Trophoblast cell (in vitro differentiated cells and primary cell): Measurements from ENCODE around the gene THSD4.
"Not testable (repeated sequence)": the region's sequence is repeated elsewhere in the genome, so short reads cannot be mapped to it uniquely, and the experiment has no call there.

Experiments
- DNase-seq, 2 donors: peaks; one replicate each; pipeline ENCODE4 v3.0.0-alpha.2; 2016
- H2AFZ ChIP-seq: 2 replicates; pipeline ENCODE4 v1.6.1; 2013; ENCODE audit warnings: low read length, moderate library complexity, mild to moderate bottlenecking; ENCODE audit not compliant: insufficient read depth, poor library complexity
- H2AK5ac ChIP-seq: 2 replicates; pipeline ENCODE4 v1.6.1; 2013; ENCODE audit warnings: mild to moderate bottlenecking, low read length
- H2BK120ac ChIP-seq: 2 replicates; pipeline ENCODE4 v1.6.1; 2013; ENCODE audit warnings: low read length, mild to moderate bottlenecking, moderate library complexity; ENCODE audit not compliant: insufficient read depth, poor library complexity
- H2BK12ac ChIP-seq: 2 replicates; pipeline ENCODE4 v1.6.1; 2013; ENCODE audit warnings: mild to moderate bottlenecking, low read length, moderate library complexity
- H2BK5ac ChIP-seq: 2 replicates; pipeline ENCODE4 v1.6.1; 2013; ENCODE audit warnings: low read length, low read depth, moderate library complexity, mild to moderate bottlenecking; ENCODE audit not compliant: poor library complexity
- H3K14ac ChIP-seq: 2 replicates; pipeline ENCODE4 v1.6.1; 2013; ENCODE audit warnings: mild to moderate bottlenecking, low read length
- H3K18ac ChIP-seq: 2 replicates; pipeline ENCODE4 v1.6.1; 2013; ENCODE audit warnings: mild to moderate bottlenecking, low read length
- H3K23ac ChIP-seq: 2 replicates; pipeline ENCODE4 v1.6.1; 2013; ENCODE audit warnings: low read length
- H3K27ac ChIP-seq: 2 replicates; pipeline ENCODE4 v1.5.1; 2013; ENCODE audit warnings: low read depth, mild to moderate bottlenecking, inconsistent platforms, low read length, moderate library complexity
- H3K27me3 ChIP-seq: 2 replicates; pipeline ENCODE4 v1.6.1; 2013; ENCODE audit warnings: inconsistent platforms, mild to moderate bottlenecking, low read length, moderate library complexity; ENCODE audit not compliant: insufficient read depth
- H3K36me3 ChIP-seq, 2 experiments: 1 replicate in 1 of 2; 2 replicates in 1 of 2; pipeline ENCODE4 v1.6.1; 2013; ENCODE audit warnings: low read length in 2 of 2, mild to moderate bottlenecking in 2 of 2, moderate library complexity in 1 of 2; ENCODE audit not compliant: insufficient read depth in 2 of 2, control insufficient read depth in 1 of 2
- H3K4ac ChIP-seq: 2 replicates; pipeline ENCODE4 v1.6.1; 2013; ENCODE audit warnings: low read depth, mild to moderate bottlenecking, low read length, moderate library complexity
- H3K4me1 ChIP-seq, 2 experiments: 1 replicate in 1 of 2; 2 replicates in 1 of 2; pipeline ENCODE4 v1.6.1; 2013; ENCODE audit warnings: low read length in 2 of 2, mild to moderate bottlenecking in 2 of 2, moderate library complexity in 1 of 2; ENCODE audit not compliant: insufficient read depth in 2 of 2, control insufficient read depth in 1 of 2
- H3K4me2 ChIP-seq: 2 replicates; pipeline ENCODE4 v1.6.1; 2013; ENCODE audit warnings: inconsistent platforms, mild to moderate bottlenecking, low read length, moderate library complexity
- H3K4me3 ChIP-seq: 2 replicates; pipeline ENCODE4 v1.5.1; 2013; ENCODE audit warnings: mild to moderate bottlenecking, low read depth, low read length, inconsistent platforms
- H3K79me1 ChIP-seq: one replicate; pipeline ENCODE4 v1.6.1; 2013; ENCODE audit warnings: low read length
- H3K79me2 ChIP-seq: 2 replicates; pipeline ENCODE4 v1.6.1; 2013; ENCODE audit warnings: low read length, mild to moderate bottlenecking; ENCODE audit not compliant: control insufficient read depth, insufficient read depth, poor library complexity
- H3K9ac ChIP-seq: 2 replicates; pipeline ENCODE4 v1.6.1; 2013; ENCODE audit warnings: mild to moderate bottlenecking, low read length
- H3K9me3 ChIP-seq: 2 replicates; pipeline ENCODE4 v1.6.1; 2013; ENCODE audit warnings: low read depth, mild to moderate bottlenecking, control low read depth, inconsistent platforms, low read length; ENCODE audit not compliant: insufficient read depth
- H4K12ac ChIP-seq: 2 replicates; pipeline ENCODE4 v1.6.1; 2013; ENCODE audit warnings: low read depth, mild to moderate bottlenecking, low read length, moderate library complexity
- H4K8ac ChIP-seq: 2 replicates; pipeline ENCODE4 v1.6.1; 2013; ENCODE audit warnings: low read depth, mild to moderate bottlenecking, low read length, moderate library complexity
- H4K91ac ChIP-seq: one replicate; pipeline ENCODE4 v1.6.1; 2013; ENCODE audit warnings: low read depth, mild to moderate bottlenecking, low read length, moderate library complexity
- WGBS: extraction: QIAGEN DNeasy Blood & Tissue Kit; methylation state at CpG from one replicate; pipeline ENCODE4 v1.1.7; 2013; ENCODE audit warnings: missing lambda C conversion rate; ENCODE audit not compliant: insufficient read length, insufficient coverage; ENCODE audit errors: extremely low coverage; 5-methylcytosine and 5-hydroxymethylcytosine counted together

Gene THSD4

DNA sequence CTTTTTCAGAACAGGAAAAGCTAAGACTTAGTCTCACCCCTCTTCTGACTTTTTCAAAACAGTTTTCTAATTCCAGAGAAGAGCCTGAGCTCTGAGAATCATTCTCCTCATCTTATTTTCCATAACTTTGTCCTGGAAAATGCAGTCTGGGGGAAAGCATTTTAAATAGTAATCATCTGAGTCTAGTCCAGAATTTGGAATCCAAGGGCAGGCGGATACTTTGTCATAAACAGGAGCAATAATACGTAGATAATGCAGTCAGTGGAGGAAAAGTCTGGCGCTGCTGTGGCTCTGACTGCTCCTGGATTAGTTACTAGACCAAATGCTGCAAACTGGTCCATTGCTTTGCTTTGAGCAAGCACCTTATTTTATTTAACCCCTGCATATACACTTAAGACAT is 285.0 kb downstream of the THSD4 start:
- H2BK120ac ChIP-seq, result no peak overlapping the region
- no peak overlapping the region for H4K8ac ChIP-seq
- no peaks in the 10 kb centered on the region for H3K36me3 ChIP-seq
- H2BK5ac ChIP-seq, result no peak overlapping the region
- no peak overlapping the region for H2AK5ac ChIP-seq
- H3K9ac ChIP-seq, result no peak overlapping the region
- H2BK12ac ChIP-seq, result no peak overlapping the region
- H4K91ac ChIP-seq, result no peak overlapping the region
- H3K9me3 ChIP-seq, result no peaks in the 10 kb centered on the region
- H3K18ac ChIP-seq, result no peak overlapping the region
- peaks cover 0 to 2% of the 10 kb centered on the region in 2 experiments for H3K4me1 ChIP-seq
- H3K4ac ChIP-seq, result no peak overlapping the region
- WGBS, result no CpG with 5 or more reads among the region's 3 CpGs
- no peaks in the 10 kb centered on the region for H3K79me1 ChIP-seq
- no peaks in the 10 kb centered on the region for H3K27me3 ChIP-seq
- H3K4me3 ChIP-seq, result no peak overlapping the region
- no peak overlapping the region for H4K12ac ChIP-seq
- H3K79me2 ChIP-seq, result no peaks in the 10 kb centered on the region
- no peak overlapping the region for H2AFZ ChIP-seq
- H3K4me2 ChIP-seq, result no peak overlapping the region
- DNase-seq, result no peak
- no peak overlapping the region for H3K27ac ChIP-seq
- no peak overlapping the region for H3K14ac ChIP-seq
- no peak overlapping the region for H3K23ac ChIP-seq

DNA sequence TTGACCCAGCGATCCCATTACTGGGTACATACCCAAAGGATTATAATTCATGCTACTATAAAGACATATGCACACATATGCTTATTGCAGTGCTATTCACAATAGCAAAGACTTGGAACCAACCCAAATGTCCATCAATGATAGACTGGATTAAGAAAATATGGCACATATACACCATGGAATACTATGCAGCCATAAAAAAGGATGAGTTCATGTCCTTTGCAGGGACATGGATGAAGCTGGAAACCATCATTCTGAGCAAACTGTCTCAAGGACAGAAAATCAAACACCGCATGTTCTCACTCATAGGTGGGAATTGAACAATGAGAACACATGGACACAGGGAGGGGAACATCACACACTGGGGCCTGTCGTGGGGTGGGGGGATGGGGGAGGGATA is 286.5 kb downstream of the THSD4 start:
- not testable (repeated sequence) for H3K79me1 ChIP-seq, H4K12ac ChIP-seq, H3K27ac ChIP-seq, H3K27me3 ChIP-seq, H4K8ac ChIP-seq, H3K36me3 ChIP-seq, H3K79me2 ChIP-seq, H3K23ac ChIP-seq, H2AK5ac ChIP-seq, H2BK12ac ChIP-seq, H2BK120ac ChIP-seq, H3K4me1 ChIP-seq, H3K9me3 ChIP-seq, H3K4ac ChIP-seq, H3K4me3 ChIP-seq, H3K4me2 ChIP-seq, H3K18ac ChIP-seq, H3K14ac ChIP-seq, DNase-seq, H3K9ac ChIP-seq, H2AFZ ChIP-seq, H2BK5ac ChIP-seq, H4K91ac ChIP-seq
- WGBS, result no CpG with 5 or more reads among the region's 3 CpGs

DNA sequence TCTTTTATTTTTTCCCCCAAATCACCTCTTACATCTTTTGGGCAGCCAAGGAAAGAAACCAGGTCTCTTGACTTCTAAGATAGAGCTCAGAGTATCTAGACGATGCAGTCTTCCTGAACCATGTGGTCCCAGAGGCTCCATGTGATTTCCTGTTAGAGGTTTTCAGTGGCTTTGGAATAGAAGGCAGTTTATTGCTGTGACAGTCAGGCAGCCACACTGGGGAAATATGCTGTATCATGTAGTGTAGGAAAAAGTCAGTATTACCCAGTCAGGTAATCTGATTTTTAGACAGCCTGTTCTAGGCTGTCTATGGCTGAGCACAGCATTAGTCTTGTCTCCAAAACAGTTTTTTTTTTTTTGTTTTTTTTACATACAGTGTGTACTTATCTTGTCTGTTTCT is 294.3 kb downstream of the THSD4 start:
- H4K91ac ChIP-seq, result no peak overlapping the region
- DNase-seq, result no peak
- no CpG with 5 or more reads among the region's 1 CpG for WGBS

GRCh38 chr15:71410347-71410746 is 295.1 kb downstream of the THSD4 start:
- Histone ChIP-seq H3K36me3 (no peaks in the 10 kb centered on the region), H3K27ac (no peak overlapping the region), H3K4ac (no peak overlapping the region), H3K9me3 (no peaks in the 10 kb centered on the region), H3K9ac (no peak overlapping the region), H2BK12ac (no peak overlapping the region), H2AK5ac (no peak overlapping the region), H2BK120ac (no peak overlapping the region), H2AFZ (no peak overlapping the region), H3K27me3 (no peaks in the 10 kb centered on the region), H3K4me3 (no peak overlapping the region), H2BK5ac (no peak overlapping the region), H3K14ac (no peak overlapping the region), H3K23ac (no peak overlapping the region), H3K18ac (no peak overlapping the region), H4K8ac (no peak overlapping the region), H4K91ac (no peak overlapping the region), H3K79me1 (no peaks in the 10 kb centered on the region), H4K12ac (no peak overlapping the region), H3K4me2 (no peak overlapping the region), H3K4me1 (no peaks in the 10 kb centered on the region), H3K79me2 (no peaks in the 10 kb centered on the region)
- no peak for DNase-seq
- WGBS, result no CpG with 5 or more reads among the region's 6 CpGs

More for the DNA sequence above, 294.3 kb downstream of the THSD4 start:
- Histone ChIP-seq H3K36me3 (no peaks in the 10 kb centered on the region), H3K27ac (no peak overlapping the region), H2BK5ac (no peak overlapping the region), H3K4me1 (no peaks in the 10 kb centered on the region), H3K14ac (no peak overlapping the region), H3K9me3 (no peaks in the 10 kb centered on the region), H3K23ac (no peak overlapping the region), H3K4me3 (no peak overlapping the region), H3K18ac (no peak overlapping the region), H4K12ac (no peak overlapping the region), H2BK12ac (no peak overlapping the region), H2AK5ac (no peak overlapping the region), H3K79me1 (no peaks in the 10 kb centered on the region), H3K4ac (no peak overlapping the region), H3K9ac (no peak overlapping the region), H2AFZ (no peak overlapping the region), H3K27me3 (no peaks in the 10 kb centered on the region), H3K4me2 (no peak overlapping the region), H2BK120ac (no peak overlapping the region), H4K8ac (no peak overlapping the region), H3K79me2 (no peaks in the 10 kb centered on the region)
